ENCODE measurements around the gene AFAP1.

The AFAP1 gene

GRCh38 chr4:7788193-7788592 is 151.5 kb downstream of the AFAP1 start:
- TF ChIP-seq GATA3 (IDR thresholded peaks at IDR 0.05; ENCODE audit: low read depth, low read length): no peak
- TF ChIP-seq GATA2 (IDR thresholded peaks at IDR 0.05; ENCODE audit: low read depth, low read length): no peak

GRCh38 chr4:7787681-7788141 is 151.9 kb downstream of the AFAP1 start:
- TF ChIP-seq GATA3 (IDR thresholded peaks at IDR 0.05; ENCODE audit: low read depth, low read length): no peak

GRCh38 chr4:7787067-7787466 is 152.6 kb downstream of the AFAP1 start:
- TF ChIP-seq GATA3 (IDR thresholded peaks at IDR 0.05; ENCODE audit: low read depth, low read length) (no peak), GATA2 (IDR thresholded peaks at IDR 0.05; ENCODE audit: low read depth, low read length) (no peak)

GRCh38 chr4:7786517-7786916 is 153.1 kb downstream of the AFAP1 start:
- TF ChIP-seq GATA3 (IDR thresholded peaks at IDR 0.05; ENCODE audit: low read depth, low read length) (no peak), GATA2 (IDR thresholded peaks at IDR 0.05; ENCODE audit: low read depth, low read length) (no peak)

- TF ChIP-seq GATA2 (IDR thresholded peaks at IDR 0.05; ENCODE audit: low read depth, low read length) (no peak), GATA3 (IDR thresholded peaks at IDR 0.05; ENCODE audit: low read depth, low read length) (no peak)
These were observed 153.6 kb downstream of the AFAP1 start for GRCh38 chr4:7786040-7786439.

- TF ChIP-seq GATA3 (IDR thresholded peaks at IDR 0.05; ENCODE audit: low read depth, low read length) (peak; percentile 88), GATA2 (IDR thresholded peaks at IDR 0.05; ENCODE audit: low read depth, low read length) (peak; percentile 98)
These were observed 154.6 kb downstream of the AFAP1 start for GRCh38 chr4:7785017-7785416.

GRCh38 chr4:7784131-7784870 is 155.4 kb downstream of the AFAP1 start:
- TF ChIP-seq GATA3 (IDR thresholded peaks at IDR 0.05; ENCODE audit: low read depth, low read length) (no peak), GATA2 (IDR thresholded peaks at IDR 0.05; ENCODE audit: low read depth, low read length) (no peak)

- TF ChIP-seq GATA2 (IDR thresholded peaks at IDR 0.05; ENCODE audit: low read depth, low read length): no peak
- no peak for TF ChIP-seq GATA3 (IDR thresholded peaks at IDR 0.05; ENCODE audit: low read depth, low read length)
These were observed 156.1 kb downstream of the AFAP1 start for GRCh38 chr4:7783541-7783940.

GRCh38 chr4:7782783-7783182 is 156.9 kb downstream of the AFAP1 start:
- TF ChIP-seq GATA3 (IDR thresholded peaks at IDR 0.05; ENCODE audit: low read depth, low read length) (no peak), GATA2 (IDR thresholded peaks at IDR 0.05; ENCODE audit: low read depth, low read length) (no peak)

GRCh38 chr4:7781993-7782392 is 157.7 kb downstream of the AFAP1 start:
- no peak for TF ChIP-seq GATA3 (IDR thresholded peaks at IDR 0.05; ENCODE audit: low read depth, low read length)
- no peak for TF ChIP-seq GATA2 (IDR thresholded peaks at IDR 0.05; ENCODE audit: low read depth, low read length)

- no peak for TF ChIP-seq GATA3 (IDR thresholded peaks at IDR 0.05; ENCODE audit: low read depth, low read length)
These were observed 158.3 kb downstream of the AFAP1 start for GRCh38 chr4:7781366-7781765.

GRCh38 chr4:7780751-7781348 is 158.8 kb downstream of the AFAP1 start:
- TF ChIP-seq GATA2 (IDR thresholded peaks at IDR 0.05; ENCODE audit: low read depth, low read length): no peak
- TF ChIP-seq GATA3 (IDR thresholded peaks at IDR 0.05; ENCODE audit: low read depth, low read length): no peak

- TF ChIP-seq GATA2 (IDR thresholded peaks at IDR 0.05; ENCODE audit: low read depth, low read length) (no peak), GATA3 (IDR thresholded peaks at IDR 0.05; ENCODE audit: low read depth, low read length) (no peak)
These were observed 160.3 kb downstream of the AFAP1 start for GRCh38 chr4:7779432-7779768.

GRCh38 chr4:7778510-7779431 is 160.9 kb downstream of the AFAP1 start:
- TF ChIP-seq GATA2 (IDR thresholded peaks at IDR 0.05; ENCODE audit: low read depth, low read length) (no peak), GATA3 (IDR thresholded peaks at IDR 0.05; ENCODE audit: low read depth, low read length) (no peak)

Data from SH-SY5Y (cell line).